Right lobe of liver (tissue), 4 donors: ENCODE measurements around the gene TOM1.

Source experiments
- POLR2A ChIP-seq: fragments of 450-650 bp; IDR thresholded peaks from one replicate; pipeline ENCODE4 v1.6.1; 2017; ENCODE audit warnings: antibody characterized with exemption, mild to moderate bottlenecking
- TF ChIP-seq, protein P1 (sequence below), 4 donors: fragments of 200-600 bp in 3 of 4; fragments of 450-650 bp in 1 of 4; IDR thresholded peaks; one replicate each; pipeline versions ENCODE4 v1.5.1 to v1.8.0; 2016 to 2022; ENCODE audit warnings: antibody characterized with exemption in 4 of 4, mild to moderate bottlenecking in 2 of 4
- donor health status: DM: no; HTN: no; CAD: no.
- donor health status: DM: no; HTN: no; CAD: no.
- donor health status: DM: no; HTN: yes; CAD: no.

DNA sequence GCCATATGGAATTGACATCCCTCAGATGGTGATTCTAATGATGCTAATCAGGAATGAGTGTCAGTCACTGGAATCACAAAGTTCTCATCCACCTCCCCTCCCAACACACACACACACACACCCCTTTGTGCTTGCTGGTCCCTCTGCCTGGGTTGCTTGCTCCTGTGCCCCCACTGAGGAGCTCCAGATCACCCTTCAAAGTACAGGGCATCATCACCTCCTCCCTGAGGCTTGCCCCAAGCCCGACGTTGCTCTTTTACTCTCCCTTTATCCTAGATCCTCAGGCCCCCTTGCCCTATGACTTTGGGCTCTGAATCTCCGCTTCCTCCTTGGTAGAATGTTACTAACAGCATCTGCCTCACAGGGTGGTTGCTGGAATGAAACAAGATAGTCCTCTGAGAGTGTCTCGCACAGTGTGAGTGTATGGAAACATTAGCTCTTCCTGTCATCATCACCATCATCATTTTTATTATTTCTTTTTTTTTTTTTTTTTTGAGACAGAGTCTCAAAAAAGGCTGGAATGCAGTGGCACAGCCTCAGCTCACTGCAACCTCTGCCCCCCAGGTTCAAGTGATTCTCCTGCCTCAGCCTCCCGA is 3.4 kb downstream of the TOM1 start:
- TF ChIP-seq, protein P1, sequence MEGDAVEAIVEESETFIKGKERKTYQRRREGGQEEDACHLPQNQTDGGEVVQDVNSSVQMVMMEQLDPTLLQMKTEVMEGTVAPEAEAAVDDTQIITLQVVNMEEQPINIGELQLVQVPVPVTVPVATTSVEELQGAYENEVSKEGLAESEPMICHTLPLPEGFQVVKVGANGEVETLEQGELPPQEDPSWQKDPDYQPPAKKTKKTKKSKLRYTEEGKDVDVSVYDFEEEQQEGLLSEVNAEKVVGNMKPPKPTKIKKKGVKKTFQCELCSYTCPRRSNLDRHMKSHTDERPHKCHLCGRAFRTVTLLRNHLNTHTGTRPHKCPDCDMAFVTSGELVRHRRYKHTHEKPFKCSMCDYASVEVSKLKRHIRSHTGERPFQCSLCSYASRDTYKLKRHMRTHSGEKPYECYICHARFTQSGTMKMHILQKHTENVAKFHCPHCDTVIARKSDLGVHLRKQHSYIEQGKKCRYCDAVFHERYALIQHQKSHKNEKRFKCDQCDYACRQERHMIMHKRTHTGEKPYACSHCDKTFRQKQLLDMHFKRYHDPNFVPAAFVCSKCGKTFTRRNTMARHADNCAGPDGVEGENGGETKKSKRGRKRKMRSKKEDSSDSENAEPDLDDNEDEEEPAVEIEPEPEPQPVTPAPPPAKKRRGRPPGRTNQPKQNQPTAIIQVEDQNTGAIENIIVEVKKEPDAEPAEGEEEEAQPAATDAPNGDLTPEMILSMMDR (IDR thresholded peaks at IDR 0.05), result no peak
- no peak for TF ChIP-seq POLR2A
